RPMI7951 (cell line): Measurements from ENCODE around the gene IQGAP3. TPM values are rescaled to one million over a fixed set of nuclear protein-coding genes. Genes with fewer than 3 reads are reported as not detected.

Experiments
- DNase-seq: peaks from one replicate; pipeline ENCODE4 v3.0.0-alpha.2; 2012; ENCODE audit warnings: low read depth
- total RNA-seq: library from RNA; depleted of rRNA; stranded (reverse); fragments of >200 nt; shearing (Covaris generic); gene quantifications from 2 replicates; pipeline ENCODE4 v1.2.3, GENCODE V29; 2014

Gene IQGAP3
- total RNA-seq, 1 experiment from 2014 or later, result 32.8 TPM

GRCh38 chr1:156513185-156513584 lies 59.2 kb downstream of the IQGAP3 start:
- DNase-seq, result no peak

GRCh38 chr1:156511644-156512043 lies 60.7 kb downstream of the IQGAP3 start:
- DNase-seq, result no peak

GRCh38 chr1:156510709-156511108 lies 61.7 kb downstream of the IQGAP3 start:
- no peak for DNase-seq

GRCh38 chr1:156509424-156510034 lies 62.8 kb downstream of the IQGAP3 start:
- no peak for DNase-seq

GRCh38 chr1:156508955-156509234 lies 63.5 kb downstream of the IQGAP3 start:
- DNase-seq, result no peak

- DNase-seq, result no peak
These were observed 64.0 kb downstream of the IQGAP3 start for GRCh38 chr1:156508205-156508954.

- no peak for DNase-seq
These were observed 65.9 kb downstream of the IQGAP3 start for GRCh38 chr1:156506450-156506849.

GRCh38 chr1:156505679-156506298 lies 66.6 kb downstream of the IQGAP3 start:
- no peak for DNase-seq

- peak; percentile 98 for DNase-seq
These were observed 67.3 kb downstream of the IQGAP3 start for GRCh38 chr1:156504821-156505678.

GRCh38 chr1:156504438-156504813 lies 67.9 kb downstream of the IQGAP3 start:
- DNase-seq, result no peak

GRCh38 chr1:156503698-156504437 lies 68.5 kb downstream of the IQGAP3 start:
- DNase-seq, result no peak

- DNase-seq, result peak; percentile 94
These were observed 69.3 kb downstream of the IQGAP3 start for GRCh38 chr1:156502894-156503697.

- DNase-seq, result no peak
These were observed 69.9 kb downstream of the IQGAP3 start for GRCh38 chr1:156502391-156502893.

- peak; percentile 96 for DNase-seq
These were observed 71.4 kb downstream of the IQGAP3 start for GRCh38 chr1:156500793-156501506.

- DNase-seq, result no peak
These were observed 71.9 kb downstream of the IQGAP3 start, which contains the start of gene MEF2D for GRCh38 chr1:156500543-156500792. Gene MEF2D, minus strand, starts transcription at chr1:156500775. Its CDS starts 17,483 bp downstream, at chr1:156483292.

GRCh38 chr1:156499842-156500542 lies 72.4 kb downstream of the IQGAP3 start:
- no peak for DNase-seq

- no peak for DNase-seq
These were observed 73.0 kb downstream of the IQGAP3 start for GRCh38 chr1:156499194-156499841.

GRCh38 chr1:156498432-156499193 lies 73.8 kb downstream of the IQGAP3 start:
- DNase-seq, result peak; percentile 88
